ENCODE results near the gene GRID2.

GRID2 gene

GRCh38 chr4:93243262-93243661 lies 939.5 kb downstream of the GRID2 start:
- no peak for DNase-seq
- Histone ChIP-seq H4K20me1 (ENCODE audit: insufficient read depth, low read length) (no peaks in the 10 kb centered on the region), H3K4me3 (ENCODE audit: low read length) (no peak overlapping the region), H2AFZ (ENCODE audit: low read length) (no peak overlapping the region), H3K9me3 (replicated peaks; ENCODE audit: insufficient read depth, low read length) (no peaks in the 10 kb centered on the region), H3F3A (ENCODE audit: insufficient read depth, low read length) (no peaks in the 10 kb centered on the region), H3K9me2 (replicated peaks; ENCODE audit: insufficient read depth, low read length) (no peaks in the 10 kb centered on the region), H3K4me2 (ENCODE audit: low read depth, low read length) (no peak overlapping the region), H3K79me2 (ENCODE audit: low read length) (no peaks in the 10 kb centered on the region), H3K4me1 (ENCODE audit: low read length) (no peaks in the 10 kb centered on the region), H3K36me3 (replicated peaks; ENCODE audit: insufficient read depth, low read length) (no peaks in the 10 kb centered on the region), H3K27me3 (replicated peaks; ENCODE audit: insufficient read depth, low read length) (no peaks in the 10 kb centered on the region), H3K27ac (ENCODE audit: low read length) (no peak overlapping the region), H3K9ac (ENCODE audit: low read length) (no peak overlapping the region)
- TF ChIP-seq EZH2 (optimal IDR thresholded peaks at IDR 0.05; ENCODE audit: low read depth, low read length), result no peak
- no peak for TF ChIP-seq CTCF (IDR thresholded peaks at IDR 0.05; ENCODE audit: low read length)
- no peak for TF ChIP-seq EZH2phosphoT487 (IDR thresholded peaks at IDR 0.05; ENCODE audit: low read length)

GRCh38 chr4:93261207-93261606 lies 957.4 kb downstream of the GRID2 start:
- Histone ChIP-seq H3K27ac (ENCODE audit: low read length) (no peak overlapping the region), H4K20me1 (ENCODE audit: insufficient read depth, low read length) (no peaks in the 10 kb centered on the region; the same call in 1 of the 2 replicates), H2AFZ (ENCODE audit: low read length) (no peak overlapping the region), H3K36me3 (replicated peaks; ENCODE audit: insufficient read depth, low read length) (no peaks in the 10 kb centered on the region), H3K9ac (ENCODE audit: low read length) (no peak overlapping the region), H3K4me3 (ENCODE audit: low read length) (no peak overlapping the region), H3K4me2 (ENCODE audit: low read depth, low read length) (no peak overlapping the region), H3K9me2 (replicated peaks; ENCODE audit: insufficient read depth, low read length) (no peaks in the 10 kb centered on the region), H3K4me1 (ENCODE audit: low read length) (no peaks in the 10 kb centered on the region), H3K9me3 (replicated peaks; ENCODE audit: insufficient read depth, low read length) (no peaks in the 10 kb centered on the region), H3K79me2 (ENCODE audit: low read length) (no peaks in the 10 kb centered on the region), H3F3A (ENCODE audit: insufficient read depth, low read length) (no peaks in the 10 kb centered on the region), H3K27me3 (replicated peaks; ENCODE audit: insufficient read depth, low read length) (no peaks in the 10 kb centered on the region)
- no peak for TF ChIP-seq EZH2 (optimal IDR thresholded peaks at IDR 0.05; ENCODE audit: low read depth, low read length)
- no peak for TF ChIP-seq EZH2phosphoT487 (IDR thresholded peaks at IDR 0.05; ENCODE audit: low read length)
- TF ChIP-seq CTCF (IDR thresholded peaks at IDR 0.05; ENCODE audit: low read length), result no peak
- no peak for DNase-seq

- H3F3A ChIP-seq (ENCODE audit: insufficient read depth, low read length), result no peaks in the 10 kb centered on the region
- no peaks in the 10 kb centered on the region; the same call in 1 of the 2 replicates for H4K20me1 ChIP-seq (ENCODE audit: insufficient read depth, low read length)
- H3K9me3 ChIP-seq (replicated peaks; ENCODE audit: insufficient read depth, low read length), result no peaks in the 10 kb centered on the region
- no peak overlapping the region for H3K4me3 ChIP-seq (ENCODE audit: low read length)
- no peak overlapping the region for H2AFZ ChIP-seq (ENCODE audit: low read length)
- H3K9me2 ChIP-seq (replicated peaks; ENCODE audit: insufficient read depth, low read length), result no peaks in the 10 kb centered on the region
- H3K36me3 ChIP-seq (replicated peaks; ENCODE audit: insufficient read depth, low read length), result no peaks in the 10 kb centered on the region
- no peaks in the 10 kb centered on the region for H3K79me2 ChIP-seq (ENCODE audit: low read length)
- no peak for DNase-seq
- no peaks in the 10 kb centered on the region for H3K4me1 ChIP-seq (ENCODE audit: low read length)
- TF ChIP-seq CTCF (IDR thresholded peaks at IDR 0.05; ENCODE audit: low read length) (no peak), EZH2 (optimal IDR thresholded peaks at IDR 0.05; ENCODE audit: low read depth, low read length) (no peak), EZH2phosphoT487 (IDR thresholded peaks at IDR 0.05; ENCODE audit: low read length) (no peak)
- no peak overlapping the region for H3K9ac ChIP-seq (ENCODE audit: low read length)
- no peak overlapping the region for H3K27ac ChIP-seq (ENCODE audit: low read length)
- H3K4me2 ChIP-seq (ENCODE audit: low read depth, low read length), result no peak overlapping the region
- H3K27me3 ChIP-seq (replicated peaks; ENCODE audit: insufficient read depth, low read length), result no peaks in the 10 kb centered on the region
Observed at GRCh38 chr4:93263166-93263565, 959.4 kb downstream of the GRID2 start.

Measured in MM.1S (cell line).